ENCODE data around the gene KRT79.

KRT79 gene

GRCh38 chr12:52835271-52836041 lies 1.3 kb upstream of the KRT79 start:
- TF ChIP-seq CTCF (conservative IDR thresholded peaks at IDR 0.05; ENCODE audit: control insufficient read depth, insufficient read depth, low read depth, low read length), result no peak
- DNase-seq (ENCODE audit: low read depth), result no peak
- no peak overlapping the region for H3K4me3 ChIP-seq (ENCODE audit: control insufficient read depth, low read depth, low read length)

- no peak for DNase-seq (ENCODE audit: low read depth)
- TF ChIP-seq CTCF (conservative IDR thresholded peaks at IDR 0.05; ENCODE audit: control insufficient read depth, insufficient read depth, low read depth, low read length), result no peak
- no peak overlapping the region for H3K4me3 ChIP-seq (ENCODE audit: control insufficient read depth, low read depth, low read length)
These were observed 553 bp upstream of the KRT79 start for GRCh38 chr12:52834727-52835001.

- DNase-seq (ENCODE audit: low read depth), result no peak
- no peak for TF ChIP-seq CTCF (conservative IDR thresholded peaks at IDR 0.05; ENCODE audit: control insufficient read depth, insufficient read depth, low read depth, low read length)
- H3K4me3 ChIP-seq (ENCODE audit: control insufficient read depth, low read depth, low read length), result no peak overlapping the region
These were observed 866 bp downstream of the KRT79 start for GRCh38 chr12:52832985-52833905.

GRCh38 chr12:52832451-52832850 lies 1.7 kb downstream of the KRT79 start:
- DNase-seq (ENCODE audit: low read depth), result no peak
- H3K4me3 ChIP-seq (ENCODE audit: control insufficient read depth, low read depth, low read length), result no peak overlapping the region
- TF ChIP-seq CTCF (conservative IDR thresholded peaks at IDR 0.05; ENCODE audit: control insufficient read depth, insufficient read depth, low read depth, low read length), result no peak

- no peak for TF ChIP-seq CTCF (conservative IDR thresholded peaks at IDR 0.05; ENCODE audit: control insufficient read depth, insufficient read depth, low read depth, low read length)
- no peak for DNase-seq (ENCODE audit: low read depth)
- no peak overlapping the region for H3K4me3 ChIP-seq (ENCODE audit: control insufficient read depth, low read depth, low read length)
These were observed 2.9 kb downstream of the KRT79 start for GRCh38 chr12:52831251-52831650.

GRCh38 chr12:52829986-52830770 lies 3.9 kb downstream of the KRT79 start:
- TF ChIP-seq CTCF (conservative IDR thresholded peaks at IDR 0.05; ENCODE audit: control insufficient read depth, insufficient read depth, low read depth, low read length), result no peak
- DNase-seq (ENCODE audit: low read depth), result no peak
- H3K4me3 ChIP-seq (ENCODE audit: control insufficient read depth, low read depth, low read length), result no peak overlapping the region
